ENCODE data around the gene ZNF547.

The ZNF547 gene

GRCh38 chr19:57362997-57363687 is at the start of gene ZNF547, which contains the start of gene TRAPPC2B:
Gene ZNF547, plus strand, starts transcription at chr19:57363551. Its CDS starts 5,005 bp downstream, at chr19:57368556.
Gene TRAPPC2B, plus strand, starts transcription at chr19:57363551. Its CDS starts 1,283 bp downstream, at chr19:57364834.
- DNase-seq = peak; percentile 96

GRCh38 chr19:57314146-57314545 is 49.2 kb upstream of the ZNF547 start:
- DNase-seq = no peak

- DNase-seq = no peak
Observed at GRCh38 chr19:57317503-57317902, 45.8 kb upstream of the ZNF547 start.

GRCh38 chr19:57319869-57320179 is 43.5 kb upstream of the ZNF547 start:
- DNase-seq = no peak

- peak; percentile 90 for DNase-seq
Observed at GRCh38 chr19:57320180-57321084, 42.9 kb upstream of the ZNF547 start, which contains the start of gene ZNF543. Gene ZNF543, plus strand, starts transcription at chr19:57320472. Its CDS starts 382 bp downstream, at chr19:57320854.

GRCh38 chr19:57321116-57321515 is 42.2 kb upstream of the ZNF547 start:
- no peak for DNase-seq

- no peak for DNase-seq
Observed at GRCh38 chr19:57321751-57322150, 41.6 kb upstream of the ZNF547 start.

GRCh38 chr19:57324992-57325391 is 38.4 kb upstream of the ZNF547 start:
- no peak for DNase-seq

- DNase-seq = no peak
Observed at GRCh38 chr19:57327993-57328392, 35.4 kb upstream of the ZNF547 start.

GRCh38 chr19:57334191-57334590 is 29.2 kb upstream of the ZNF547 start:
- no peak for DNase-seq

- no peak for DNase-seq
Observed at GRCh38 chr19:57338877-57339276, 24.5 kb upstream of the ZNF547 start.

- no peak for DNase-seq
Observed at GRCh38 chr19:57342582-57342981, 20.8 kb upstream of the ZNF547 start.

GRCh38 chr19:57348136-57348535 is 15.2 kb upstream of the ZNF547 start:
- no peak for DNase-seq

- peak; percentile 78 for DNase-seq
Observed at GRCh38 chr19:57350877-57351805, 12.2 kb upstream of the ZNF547 start, which contains the start of gene ZNF304. Gene ZNF304, plus strand, starts transcription at chr19:57351271. Its CDS starts 394 bp downstream, at chr19:57351665.

- no peak for DNase-seq
Observed at GRCh38 chr19:57351867-57352266, 11.5 kb upstream of the ZNF547 start.

GRCh38 chr19:57355916-57356315 is 7.4 kb upstream of the ZNF547 start:
- no peak for DNase-seq

GRCh38 chr19:57357406-57357805 is 5.9 kb upstream of the ZNF547 start:
- DNase-seq = no peak

GRCh38 chr19:57359300-57359699 is 4.1 kb upstream of the ZNF547 start:
- DNase-seq = no peak

GRCh38 chr19:57362419-57362818 is 932 bp upstream of the ZNF547 start:
- no peak for DNase-seq

- DNase-seq = no peak
Observed at GRCh38 chr19:57363688-57364181, 384 bp downstream of the ZNF547 start.

GRCh38 chr19:57366776-57367175 is 3.4 kb downstream of the ZNF547 start:
- no peak for DNase-seq

GRCh38 chr19:57374179-57374578 is 10.8 kb downstream of the ZNF547 start:
- no peak for DNase-seq
